Liver (tissue), 9 donors: Measurements from ENCODE around the gene ATP11A. TPM values are rescaled to one million over a fixed set of nuclear protein-coding genes. Genes with fewer than 3 reads are reported as not detected.

ENCODE experiments used
- DNase-seq: peaks from one replicate; pipeline ENCODE4 v3.0.0-alpha.2; 2017; ENCODE audit warnings: low spot score
- H3K27ac ChIP-seq, 2 donors: one replicate each; pipeline ENCODE4 v1.7.0; 2013; ENCODE audit warnings: inconsistent platforms in 2 of 2, low read length in 2 of 2, control low read depth in 1 of 2, low read depth in 1 of 2, mild to moderate bottlenecking in 1 of 2
- H3K27me3 ChIP-seq, 4 donors: one replicate each; pipeline versions ENCODE4 v1.6.1 to v1.7.0; 2013; ENCODE audit warnings: low read length in 3 of 4, inconsistent platforms in 1 of 4, mild to moderate bottlenecking in 1 of 4, moderate library complexity in 1 of 4; ENCODE audit not compliant: control insufficient read depth in 4 of 4, insufficient read depth in 4 of 4
- H3K36me3 ChIP-seq, 4 donors: one replicate each; pipeline versions ENCODE4 v1.6.1 to v1.7.0; 2013; ENCODE audit warnings: low read length in 3 of 4, mild to moderate bottlenecking in 3 of 4, low read depth in 1 of 4, moderate library complexity in 1 of 4; ENCODE audit not compliant: control insufficient read depth in 4 of 4, insufficient read depth in 3 of 4
- H3K4me1 ChIP-seq, 4 donors: one replicate each; pipeline versions ENCODE4 v1.6.1 to v1.7.0; 2013; ENCODE audit warnings: low read length in 3 of 4, mild to moderate bottlenecking in 3 of 4, moderate library complexity in 1 of 4; ENCODE audit not compliant: control insufficient read depth in 4 of 4, insufficient read depth in 4 of 4
- H3K4me3 ChIP-seq, 3 donors: one replicate each; pipeline versions ENCODE4 v1.6.1 to v1.7.0; 2013; ENCODE audit warnings: low read length in 3 of 3, control low read depth in 1 of 3, low read depth in 1 of 3, mild to moderate bottlenecking in 1 of 3
- H3K9ac ChIP-seq, 2 donors: one replicate each; pipeline ENCODE4 v1.7.0; 2013; ENCODE audit warnings: low read length in 2 of 2, mild to moderate bottlenecking in 2 of 2, moderate library complexity in 2 of 2, control low read depth in 1 of 2, low read depth in 1 of 2
- H3K9me3 ChIP-seq, 4 donors: one replicate each; pipeline versions ENCODE4 v1.6.1 to v1.7.0; 2013; ENCODE audit warnings: low read length in 3 of 4; ENCODE audit not compliant: control insufficient read depth in 4 of 4
- ATF3 ChIP-seq: IDR thresholded peaks from 2 replicates; pipeline ENCODE4 v1.6.1; 2016; ENCODE audit warnings: antibody characterized with exemption
- CTCF ChIP-seq: fragments of 150-350 bp; IDR thresholded peaks from 2 replicates; pipeline ENCODE4 v1.5.1; 2017; ENCODE audit warnings: improper control_type of control experiment, low read depth, low read length; ENCODE audit not compliant: missing input control
- FOXA1 ChIP-seq: IDR thresholded peaks from 2 replicates; pipeline ENCODE4 v1.6.1; 2016; ENCODE audit warnings: antibody characterized with exemption
- FOXA2 ChIP-seq: IDR thresholded peaks from 2 replicates; pipeline ENCODE4 v1.6.1; 2016; ENCODE audit warnings: antibody characterized with exemption
- HNF4A ChIP-seq, 2 donors: conservative IDR thresholded peaks; 2 replicates each; pipeline ENCODE4 v1.6.1; 2016; ENCODE audit warnings: antibody characterized with exemption in 2 of 2, mild to moderate bottlenecking in 2 of 2
- HNF4G ChIP-seq: IDR thresholded peaks from 2 replicates; pipeline ENCODE4 v1.6.1; 2016; ENCODE audit warnings: antibody characterized with exemption
- JUND ChIP-seq, 2 donors: IDR thresholded peaks; 2 replicates each; pipeline ENCODE4 v1.6.1; 2016; ENCODE audit warnings: antibody characterized with exemption in 2 of 2
- MAX ChIP-seq: IDR thresholded peaks from 2 replicates; pipeline ENCODE4 v1.6.1; 2016; ENCODE audit warnings: antibody characterized with exemption
- NR2F2 ChIP-seq: IDR thresholded peaks from 2 replicates; pipeline ENCODE4 v1.6.1; 2016; ENCODE audit warnings: antibody characterized with exemption
- RAD21 ChIP-seq, 2 donors: IDR thresholded peaks; 2 replicates each; pipeline ENCODE4 v1.6.1; 2016; ENCODE audit warnings: antibody characterized with exemption in 2 of 2, mild to moderate bottlenecking in 2 of 2
- REST ChIP-seq: IDR thresholded peaks from 2 replicates; pipeline ENCODE4 v1.6.1; 2016; ENCODE audit warnings: antibody characterized with exemption, mild to moderate bottlenecking
- RXRA ChIP-seq, 2 donors: IDR thresholded peaks; 2 replicates each; pipeline ENCODE4 v1.6.1; 2017 to 2018; ENCODE audit warnings: antibody characterized with exemption in 2 of 2, mild to moderate bottlenecking in 1 of 2
- SP1 ChIP-seq: IDR thresholded peaks from 2 replicates; pipeline ENCODE4 v1.6.1; 2018; ENCODE audit warnings: antibody characterized with exemption, mild to moderate bottlenecking
- TAF1 ChIP-seq: conservative IDR thresholded peaks from 2 replicates; pipeline ENCODE4 v1.6.1; 2016; ENCODE audit warnings: antibody characterized with exemption, mild to moderate bottlenecking
- YY1 ChIP-seq: IDR thresholded peaks from 2 replicates; pipeline ENCODE4 v1.6.1; 2016; ENCODE audit warnings: antibody characterized with exemption, mild to moderate bottlenecking
- ZBTB33 ChIP-seq: IDR thresholded peaks from 2 replicates; pipeline ENCODE4 v1.6.1; 2016; ENCODE audit warnings: antibody characterized with exemption
- WGBS: extraction: QIAGEN DNeasy Blood & Tissue Kit; methylation state at CpG from one replicate; pipeline ENCODE4 v1.1.7; 2013; 5-methylcytosine and 5-hydroxymethylcytosine counted together
- polyA plus RNA-seq, 2 donors: library from polyadenylated mRNA; stranded (reverse) in 1 of 2; unstranded in 1 of 2; fragments of 200-250 nt in 1 of 2; fragments of >200 nt in 1 of 2; fragmentation: Nextera tagmentation in 1 of 2; extraction: Ambion mirVana in 1 of 2; gene quantifications; one replicate each; pipeline versions ENCODE4 v1.2.1 to v1.2.3, GENCODE V29; 2013 to 2015
- total RNA-seq, 2 donors: library from RNA; depleted of rRNA; stranded (reverse); fragments of >200 nt; gene quantifications; one replicate each; pipeline ENCODE4 v1.2.3, GENCODE V29; 2014
- donor health status: healthy.
- donor health status: healthy.
- donor health status: healthy.
- donor health status: healthy.
- donor health status: healthy.

ATP11A gene
- total and polyA plus RNA-seq, 4 donors: 8.7 to 27.9 (median 13.8) TPM

- TF ChIP-seq JUND (IDR thresholded peaks at IDR 0.05) (no peak), CTCF (no peak), HNF4G (no peak), FOXA2 (no peak), RXRA (IDR thresholded peaks at IDR 0.05) (no peak), FOXA1 (no peak), ZBTB33 (no peak), ATF3 (no peak), SP1 (no peak)
- no peaks in the 10 kb centered on the region for H3K9me3 ChIP-seq
- H3K27me3 ChIP-seq: no peaks in the 10 kb centered on the region
- DNase-seq: no peak
- H3K4me3 ChIP-seq: no peak overlapping the region
- 95% methylated on average over 49 of the region's 49 CpGs for WGBS
- H3K4me1 ChIP-seq: peaks cover 0 to 7% (median 2%) of the 10 kb centered on the region in 4 donors
- no peak overlapping the region for H3K9ac ChIP-seq
- H3K27ac ChIP-seq: no peak overlapping the region
- H3K36me3 ChIP-seq: no peaks in the 10 kb centered on the region
These were observed 44.4 kb upstream of the ATP11A start for GRCh38 chr13:112645327-112645914.

GRCh38 chr13:112647256-112647655 lies 42.6 kb upstream of the ATP11A start:
- Histone ChIP-seq H3K4me3 (no peak overlapping the region), H3K9ac (no peak overlapping the region), H3K27ac (no peak overlapping the region), H3K36me3 (no peaks in the 10 kb centered on the region), H3K9me3 (no peaks in the 10 kb centered on the region), H3K4me1 (peaks cover 0 to 5% (median 2%) of the 10 kb centered on the region in 4 donors), H3K27me3 (no peaks in the 10 kb centered on the region)
- 93% methylated on average over 14 of the region's 14 CpGs for WGBS
- no peak for TF ChIP-seq ZBTB33
- TF ChIP-seq REST: no peak
- TF ChIP-seq NR2F2: no peak
- TF ChIP-seq HNF4A (conservative IDR thresholded peaks at IDR 0.05): no peak
- TF ChIP-seq CTCF: no peak
- no peak for TF ChIP-seq TAF1
- no peak for TF ChIP-seq YY1
- TF ChIP-seq MAX: no peak
- TF ChIP-seq FOXA1: no peak
- no peak for TF ChIP-seq SP1
- no peak for TF ChIP-seq ATF3
- TF ChIP-seq RAD21 (IDR thresholded peaks at IDR 0.05): no peak
- no peak for TF ChIP-seq HNF4G
- no peak for TF ChIP-seq JUND (IDR thresholded peaks at IDR 0.05)
- no peak for DNase-seq
